Activated CD8-positive, alpha-beta memory T cell treated with anti-CD3 and anti-CD28 coated beads for 4 hours (primary cell): Measurements from ENCODE around the gene RAC2.
"Not testable (repeated sequence)": the region's sequence is repeated elsewhere in the genome, so short reads cannot be mapped to it uniquely, and the experiment has no call there.

Experiments used
- DNase-seq, 2 donors: peaks; one replicate each; pipeline ENCODE4 v3.0.0-alpha.2; 2020; ENCODE audit warnings: low read depth in 2 of 2

Gene RAC2

DNA sequence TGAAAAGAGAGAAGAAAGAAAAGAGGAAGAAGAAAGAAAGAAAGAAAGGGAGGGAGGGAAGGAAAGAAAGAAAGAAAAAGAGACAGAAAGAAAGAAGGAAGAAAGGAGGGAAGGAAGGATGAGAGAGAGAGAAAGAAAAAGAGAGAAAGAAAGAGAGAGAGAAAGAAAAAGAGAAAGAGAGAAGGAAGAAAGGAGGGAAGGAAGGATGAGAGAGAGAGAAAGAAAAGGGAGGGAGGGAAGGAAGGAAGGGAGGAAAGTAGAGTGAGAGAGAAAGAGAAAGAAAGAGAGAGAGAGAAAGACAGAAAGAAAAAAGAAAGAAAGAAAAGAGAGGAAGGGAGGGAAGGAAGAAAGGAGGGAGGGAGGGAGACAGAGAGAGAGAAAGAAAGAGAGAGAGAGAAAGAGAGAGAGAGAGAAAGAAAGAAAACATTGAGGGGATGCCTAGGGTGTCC, 11.5 kb upstream of the RAC2 start:
- DNase-seq = no peak

DNA sequence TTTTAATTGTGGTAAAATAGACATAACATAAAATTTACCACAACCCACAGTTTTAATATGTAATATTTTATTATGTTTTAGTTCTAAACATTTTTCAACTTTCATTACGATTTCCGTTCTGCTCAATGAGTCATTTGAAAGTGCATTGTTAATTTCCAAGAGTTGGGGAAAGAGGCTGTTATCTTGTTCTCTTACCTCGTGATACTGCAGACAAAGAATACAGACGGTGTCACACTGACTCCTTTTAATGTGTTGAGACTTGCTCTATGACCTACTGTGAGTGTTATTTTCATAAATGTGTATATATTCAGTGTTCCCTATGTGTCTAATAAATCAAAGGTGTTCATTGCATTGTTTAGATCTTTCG, 10.8 kb upstream of the RAC2 start:
- no peak for DNase-seq

DNA sequence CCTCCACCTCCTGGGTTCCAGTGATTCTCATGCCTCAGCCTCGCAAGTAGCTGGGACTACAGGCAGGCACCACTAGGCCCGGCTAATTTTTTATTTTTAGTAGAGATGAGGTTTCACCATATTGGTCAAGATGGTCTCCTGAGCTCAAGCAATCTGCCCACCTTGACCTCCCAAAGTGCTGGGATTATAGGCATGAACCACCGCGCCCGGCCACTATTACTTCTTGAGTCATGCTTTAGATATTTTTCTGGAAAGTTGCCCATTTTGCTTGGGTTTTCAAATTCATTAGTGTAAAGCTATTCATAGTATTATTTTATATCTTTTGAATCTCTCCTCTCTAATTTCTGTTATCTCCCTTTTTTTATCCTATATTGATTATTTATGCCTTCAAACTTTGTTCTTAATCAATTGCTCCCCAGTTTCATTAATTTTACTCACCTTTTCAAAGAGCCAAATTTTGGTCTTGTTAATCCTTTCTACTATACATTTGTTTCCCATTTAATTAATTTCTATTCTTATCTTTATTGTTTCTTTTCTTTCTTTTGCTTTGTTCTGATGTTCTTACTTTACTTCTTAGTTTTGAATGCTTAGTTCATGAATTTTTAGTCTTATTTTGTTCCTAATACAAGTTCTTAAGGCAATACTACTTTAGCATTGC, 10.3 kb upstream of the RAC2 start:
- no peak for DNase-seq

DNA sequence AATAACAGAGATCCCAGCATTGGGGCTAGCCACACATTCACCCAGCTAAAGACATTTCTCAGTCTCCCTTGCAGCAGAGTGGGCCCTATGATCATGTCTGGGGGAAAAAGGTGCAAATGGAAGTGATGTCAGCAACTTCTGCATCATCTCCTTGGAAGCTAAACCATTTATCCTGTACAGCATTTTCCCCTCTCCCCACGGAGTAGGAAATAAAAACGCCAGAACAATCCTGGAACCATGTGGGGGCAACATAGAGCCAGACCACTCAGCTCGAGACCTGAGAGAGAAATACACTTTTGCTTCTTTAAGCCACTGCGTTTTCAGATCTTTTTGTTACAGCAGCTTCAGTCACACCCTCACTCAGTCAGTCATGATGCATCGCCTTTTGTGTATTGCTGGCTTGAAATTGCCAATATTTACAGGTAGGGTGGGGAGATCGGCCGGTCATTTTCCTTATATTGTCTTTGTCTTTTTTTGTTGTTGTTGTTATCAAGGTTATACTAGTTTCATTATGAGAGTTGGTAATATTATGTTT, 9.1 kb upstream of the RAC2 start:
- no peak for DNase-seq

DNA sequence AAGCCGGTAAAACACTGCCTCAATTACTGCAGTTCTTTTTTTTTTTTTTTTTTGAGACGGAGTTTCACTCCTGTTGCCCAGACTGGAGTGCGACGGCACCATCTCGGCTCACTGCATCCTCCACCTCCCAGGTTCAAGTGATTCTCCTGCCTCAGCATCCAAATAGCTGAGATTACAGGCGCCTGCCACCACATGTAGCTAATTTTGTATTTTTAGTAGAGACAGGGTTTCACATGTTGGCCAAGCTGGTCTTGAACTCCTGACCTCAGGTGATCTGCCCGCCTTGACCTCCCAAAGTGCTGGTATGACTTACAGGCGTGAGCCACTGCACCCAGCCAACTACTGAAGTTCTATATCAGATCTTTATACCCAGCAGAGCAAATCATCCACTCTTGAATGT, 7.8 kb upstream of the RAC2 start:
- DNase-seq = not testable (repeated sequence)

DNA sequence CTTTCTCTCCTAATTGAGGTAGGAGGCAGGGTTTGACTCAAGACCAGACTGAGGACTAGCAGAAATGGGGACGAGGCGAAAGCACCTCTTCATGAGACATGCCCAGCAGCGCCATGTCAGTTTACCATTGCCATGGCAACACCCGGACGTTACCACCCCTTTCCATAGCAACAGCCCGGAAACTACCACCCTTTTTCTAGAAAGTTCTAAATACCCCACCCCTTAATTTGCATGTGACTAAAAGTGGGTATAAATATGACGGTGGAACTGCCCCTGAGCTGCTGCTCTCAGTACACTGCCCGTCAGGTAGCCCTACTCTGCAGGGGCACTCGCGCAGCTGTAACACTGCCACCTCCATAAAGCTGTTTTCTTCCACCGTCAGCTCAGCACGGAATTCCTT, 5.9 kb upstream of the RAC2 start:
- DNase-seq = no peak

DNA sequence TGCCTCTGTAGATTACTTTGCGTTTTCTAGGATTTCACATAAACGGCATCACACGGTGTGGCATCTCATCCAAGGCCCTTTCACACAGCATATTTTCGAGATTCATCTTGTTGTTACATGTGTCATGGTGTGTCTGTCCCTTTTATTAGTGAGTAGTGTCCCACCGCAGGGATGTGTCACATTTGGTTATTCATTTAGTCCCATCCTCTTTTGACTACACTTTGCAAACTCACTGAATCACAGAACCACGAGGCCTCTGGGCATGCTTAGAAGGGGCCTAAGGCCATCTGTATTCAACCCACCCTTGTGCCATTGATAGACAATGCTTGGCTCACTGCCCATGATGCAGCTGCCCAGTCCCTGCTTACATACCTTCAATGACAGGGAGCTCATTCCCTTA, 4.2 kb upstream of the RAC2 start:
- no peak for DNase-seq

DNA sequence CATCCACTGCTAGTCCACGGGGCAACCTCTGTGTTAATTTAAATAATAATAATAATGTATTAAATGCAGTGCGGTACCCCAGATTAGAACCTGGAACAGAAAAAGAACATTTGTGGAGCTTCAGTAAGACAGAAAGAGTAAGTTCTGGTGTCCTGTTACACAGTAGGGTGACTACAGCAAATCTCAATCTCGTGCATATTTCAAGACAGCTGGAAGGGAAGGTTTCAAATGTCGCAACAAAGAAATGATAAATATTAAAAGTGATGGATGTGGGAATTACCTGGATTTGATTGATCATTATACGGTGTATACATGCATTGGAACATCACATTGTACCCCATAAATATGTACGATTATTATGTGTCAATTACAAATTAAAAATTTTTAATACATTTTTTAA, 1.7 kb upstream of the RAC2 start:
- DNase-seq = no peak

DNA sequence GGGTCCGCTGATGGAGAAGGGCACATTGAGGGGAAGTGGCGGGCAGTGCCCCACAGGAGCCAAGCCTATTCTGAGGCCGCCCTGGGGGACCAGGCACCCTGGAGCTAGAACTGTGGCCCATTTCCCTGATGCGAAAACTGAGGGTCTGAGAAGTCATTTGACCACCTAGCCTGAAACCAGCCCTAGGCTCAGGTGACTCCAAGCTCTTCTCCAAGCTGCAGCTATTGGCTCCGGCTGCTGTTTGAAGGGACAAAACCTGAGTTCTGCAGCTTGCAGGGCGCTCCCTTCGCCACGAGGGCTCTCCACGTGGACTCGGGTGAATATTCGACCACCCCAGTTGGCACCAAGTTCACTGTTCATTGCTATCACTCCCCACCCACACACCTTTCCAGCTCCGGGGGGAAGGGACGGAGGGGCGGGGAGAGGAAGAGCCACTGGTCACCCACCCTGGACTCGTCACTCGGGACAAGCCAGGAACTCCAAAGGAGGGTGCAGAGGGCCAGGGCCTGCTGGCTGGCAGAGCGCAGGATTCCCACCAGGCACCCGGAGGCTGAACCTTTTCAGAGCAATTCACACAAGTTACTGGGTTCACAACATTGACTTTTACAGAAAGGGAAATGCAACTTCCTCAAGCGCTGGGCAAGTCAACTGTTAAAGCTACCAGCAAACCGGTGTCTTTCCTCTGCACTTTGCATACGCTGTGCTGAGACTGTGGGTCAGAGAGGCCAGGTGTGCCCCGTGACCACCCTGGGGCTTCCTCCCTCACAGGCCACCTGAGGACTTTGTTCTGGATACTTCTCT, 1.1 kb upstream of the RAC2 start:
- DNase-seq = no peak

DNA sequence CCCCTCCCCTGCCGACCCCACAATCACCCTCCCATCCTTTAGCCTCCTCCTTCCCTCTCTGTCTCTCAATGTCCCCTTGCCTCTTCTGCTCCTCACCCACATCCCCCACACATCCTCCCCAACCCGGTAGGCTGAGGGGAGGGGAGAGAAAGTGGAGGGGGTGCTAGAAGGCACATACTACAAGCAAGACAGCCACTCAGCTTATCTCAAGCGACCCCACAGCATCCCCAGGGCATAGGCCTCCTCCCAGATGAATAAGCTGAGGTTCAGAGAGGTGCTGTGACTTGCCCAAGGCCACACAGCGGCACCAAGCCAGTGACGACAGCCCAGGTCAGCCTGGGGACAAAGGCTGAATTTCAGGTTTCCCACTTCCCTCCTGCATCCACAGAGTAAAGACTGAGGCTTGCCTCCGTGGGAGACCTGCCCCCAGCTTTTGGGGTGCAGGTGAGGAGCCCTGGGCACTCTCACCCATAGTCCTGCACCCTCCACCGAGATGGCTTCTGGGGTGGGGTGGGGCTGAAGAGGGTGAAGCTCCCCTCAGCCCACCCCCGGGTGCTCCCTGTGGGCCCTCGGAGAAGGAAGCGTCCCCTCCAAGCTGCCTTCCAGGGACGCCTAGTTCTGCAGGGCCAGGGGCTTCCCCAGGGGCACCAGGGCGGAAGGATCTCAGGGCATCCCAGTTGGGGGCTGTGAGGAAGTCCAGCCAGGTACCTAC, 511 bp downstream of the RAC2 start:
- no peak for DNase-seq

DNA sequence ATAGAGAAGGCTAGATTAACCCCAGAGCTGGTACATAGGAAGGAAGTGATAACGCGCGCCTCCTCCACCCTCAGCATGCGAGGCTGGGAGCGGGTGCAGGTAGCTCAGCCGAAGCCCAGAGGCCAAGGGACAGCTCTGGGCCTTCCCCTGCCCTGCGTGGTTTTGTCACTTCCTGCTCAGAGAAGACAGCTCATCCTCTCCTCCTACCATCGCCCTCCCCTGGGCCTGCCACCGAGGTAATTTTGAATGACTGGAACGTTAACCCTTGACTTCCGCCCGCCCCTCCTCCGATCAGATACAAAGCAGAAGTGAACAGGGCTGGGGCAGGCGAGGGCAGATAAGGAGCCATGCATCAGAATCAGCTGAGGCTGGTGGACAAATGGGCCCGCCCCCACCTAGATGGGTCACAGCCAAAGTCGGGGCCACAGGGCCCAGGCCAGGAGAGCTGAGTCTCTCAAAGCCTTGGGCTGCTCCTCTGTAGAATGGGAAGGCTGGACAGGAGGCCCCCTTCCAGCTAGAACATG, 1.6 kb downstream of the RAC2 start:
- DNase-seq = peak; percentile 81 to 92

DNA sequence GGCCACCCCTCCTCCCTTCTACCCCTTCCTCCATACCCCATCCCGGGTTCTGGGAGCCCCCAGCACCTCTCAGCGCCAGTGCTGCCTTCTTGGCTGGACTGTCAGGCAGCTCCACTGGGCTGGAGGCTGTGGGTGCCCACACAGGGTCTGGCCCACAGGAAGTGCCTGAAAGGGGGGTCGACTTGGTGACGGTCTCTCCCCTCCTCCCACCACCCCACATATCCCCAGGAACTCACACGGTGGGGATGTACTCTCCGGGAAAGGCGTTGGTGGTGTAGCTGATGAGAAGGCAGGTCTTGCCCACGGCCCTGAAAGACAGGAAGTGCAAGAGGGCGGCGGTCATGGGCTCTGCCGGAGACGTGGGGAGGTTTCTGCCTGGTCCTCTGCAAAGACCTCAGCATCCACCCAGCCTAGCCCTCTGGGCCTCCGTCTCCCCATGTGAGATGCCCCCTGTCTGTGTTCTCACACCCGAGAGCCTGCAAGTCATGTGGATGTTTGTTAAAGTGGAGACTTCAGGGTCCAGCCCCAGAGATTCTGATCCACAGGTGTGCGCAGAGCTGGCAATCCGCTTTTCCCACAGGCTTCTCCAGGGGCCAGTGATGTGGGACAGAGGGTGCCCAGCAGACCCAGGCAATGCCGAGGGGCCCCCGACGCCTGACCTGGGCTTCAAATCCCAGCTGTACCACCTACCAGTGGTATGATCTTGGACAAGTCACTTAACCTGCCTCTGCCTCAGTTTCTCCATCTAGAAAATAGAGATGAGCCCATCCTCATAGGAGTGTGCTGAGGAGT, 2.5 kb downstream of the RAC2 start:
- no peak for DNase-seq

DNA sequence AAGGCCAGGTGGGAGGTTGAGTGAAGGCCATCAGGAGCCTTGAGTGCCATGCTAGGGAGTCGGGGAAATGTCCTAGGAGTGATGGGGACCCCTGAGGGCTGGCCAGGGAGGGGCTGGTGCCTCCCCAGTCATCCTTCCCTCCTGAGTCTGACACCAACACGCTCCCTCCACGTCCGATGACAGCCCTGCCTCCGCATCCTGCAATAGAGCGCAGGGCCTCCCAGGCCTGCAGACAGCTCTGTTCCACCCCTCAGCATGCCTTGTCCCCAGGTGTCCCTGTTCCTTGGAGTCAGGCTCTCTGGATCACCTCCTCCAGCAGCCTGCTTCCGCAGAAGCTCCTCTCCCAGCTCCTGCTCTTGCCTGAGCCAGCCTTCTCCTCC, 3.1 kb downstream of the RAC2 start:
- no peak for DNase-seq

DNA sequence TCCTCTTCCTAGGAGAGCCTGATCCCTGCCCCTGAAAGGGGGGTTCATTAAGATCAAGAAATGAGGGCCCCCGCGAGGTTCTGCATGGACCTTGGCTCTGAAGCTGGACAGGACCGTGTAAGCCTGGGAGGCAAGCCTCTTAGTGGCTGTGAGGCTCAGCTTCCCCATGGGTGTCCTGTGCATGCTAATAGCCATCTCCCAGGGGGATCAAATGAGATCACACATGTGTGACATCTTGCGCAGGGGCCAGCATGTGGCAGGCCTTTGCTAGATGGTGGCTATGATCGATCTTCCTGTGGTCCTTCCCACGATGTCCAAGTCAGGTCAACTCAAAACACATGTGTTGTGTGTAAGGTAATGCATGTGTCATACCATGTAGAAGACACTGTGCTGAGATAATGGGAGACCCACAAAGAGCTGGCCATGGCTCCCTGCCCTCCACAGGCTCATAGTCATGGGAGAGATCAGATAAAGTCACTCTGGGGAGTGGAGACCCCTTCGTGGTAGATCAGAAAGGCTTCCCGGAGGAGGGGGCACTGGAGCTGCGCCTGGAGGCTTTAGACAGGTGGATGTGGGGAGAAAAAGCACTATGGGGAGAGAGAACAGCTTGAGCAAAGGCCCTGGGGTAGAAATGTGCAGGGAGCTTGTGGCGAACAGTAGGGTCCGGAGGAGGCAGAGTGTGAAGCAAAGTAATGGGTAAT, 3.7 kb downstream of the RAC2 start:
- DNase-seq = no peak

DNA sequence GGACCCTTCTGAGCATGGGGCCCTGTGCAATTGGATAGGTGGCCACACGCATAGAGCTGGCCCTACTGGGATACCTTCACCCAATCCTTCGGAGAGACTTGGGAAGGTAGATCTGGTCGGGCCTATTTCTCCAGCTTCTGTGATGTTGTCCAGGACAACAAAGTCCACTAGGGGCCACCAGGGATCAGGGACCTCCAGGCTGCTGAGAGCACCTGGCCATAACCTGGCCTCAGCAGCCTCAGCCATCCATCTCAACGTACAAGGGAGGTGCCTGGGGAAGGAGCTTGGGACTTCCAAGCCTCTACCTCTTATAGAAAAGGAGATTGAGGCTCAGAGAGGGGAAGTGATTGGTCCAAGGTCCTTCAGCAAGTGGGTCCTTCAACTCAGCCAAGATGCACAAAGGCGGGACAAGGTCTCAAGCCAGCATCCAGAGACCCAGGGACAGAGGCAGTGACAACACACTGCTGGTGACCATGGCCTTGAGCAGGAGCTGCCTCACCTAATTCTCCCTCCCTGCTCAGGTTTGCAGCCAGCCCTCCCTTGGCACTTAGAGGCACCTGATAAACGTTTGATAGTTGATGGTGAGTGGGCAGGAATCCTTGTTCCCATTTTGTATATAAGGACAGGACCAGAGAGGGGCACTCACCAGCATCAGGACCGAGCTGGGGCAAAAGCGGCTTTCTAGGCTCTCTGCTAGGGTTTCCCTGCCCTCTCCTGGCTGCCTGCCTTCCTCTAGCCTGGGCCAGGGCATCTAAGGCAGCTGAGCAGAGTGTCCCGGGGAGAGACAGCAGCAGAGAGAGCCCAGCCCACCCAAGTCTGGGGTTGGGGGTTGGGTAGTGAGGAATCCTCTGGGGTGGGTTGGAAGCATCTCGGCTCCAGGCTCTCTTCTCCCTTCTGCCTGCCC, 4.5 kb downstream of the RAC2 start:
- DNase-seq = no peak

DNA sequence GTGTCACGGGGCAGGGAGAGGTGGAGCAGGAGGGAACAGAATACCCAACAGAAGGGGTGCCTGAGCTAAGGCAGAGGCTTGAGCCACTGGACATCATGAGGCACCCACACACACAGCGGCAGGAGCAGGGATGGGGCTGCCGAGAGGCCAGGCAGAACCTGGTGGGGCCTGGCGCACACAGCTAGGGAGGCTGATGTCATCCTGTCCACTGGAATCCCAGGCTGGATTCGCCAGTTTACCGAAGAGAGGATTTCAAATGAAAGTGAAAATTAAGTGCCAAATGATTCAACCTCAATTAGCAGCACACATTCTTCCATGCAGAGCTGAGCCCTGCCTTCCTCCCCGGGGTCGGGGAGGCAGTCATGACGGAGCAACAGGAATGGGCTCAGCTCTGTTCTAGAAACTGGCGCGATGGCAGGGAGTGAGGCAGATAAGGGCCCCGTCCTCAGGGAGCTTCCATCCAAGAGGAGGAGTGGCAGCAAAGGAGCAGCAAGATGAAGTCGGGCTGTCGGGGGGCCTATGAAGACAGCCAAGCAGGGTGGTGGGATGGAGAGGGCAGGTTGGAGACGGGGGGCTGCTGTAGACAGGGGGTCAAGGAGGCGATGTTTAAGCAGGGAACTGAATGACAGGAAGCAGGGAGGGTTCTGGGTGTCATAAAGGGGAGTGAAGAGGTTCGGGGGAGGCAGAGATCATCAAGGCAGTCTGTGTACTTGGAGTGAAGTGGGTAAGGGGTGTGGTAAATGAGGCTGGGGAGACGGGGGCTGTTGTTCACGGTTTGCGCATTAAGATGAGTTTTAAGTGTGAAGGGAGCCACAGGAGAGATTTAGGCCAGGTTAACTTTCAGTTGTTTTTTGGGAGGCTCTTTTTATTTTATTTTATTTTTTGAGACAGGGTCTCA, 6.4 kb downstream of the RAC2 start:
- DNase-seq = no peak

DNA sequence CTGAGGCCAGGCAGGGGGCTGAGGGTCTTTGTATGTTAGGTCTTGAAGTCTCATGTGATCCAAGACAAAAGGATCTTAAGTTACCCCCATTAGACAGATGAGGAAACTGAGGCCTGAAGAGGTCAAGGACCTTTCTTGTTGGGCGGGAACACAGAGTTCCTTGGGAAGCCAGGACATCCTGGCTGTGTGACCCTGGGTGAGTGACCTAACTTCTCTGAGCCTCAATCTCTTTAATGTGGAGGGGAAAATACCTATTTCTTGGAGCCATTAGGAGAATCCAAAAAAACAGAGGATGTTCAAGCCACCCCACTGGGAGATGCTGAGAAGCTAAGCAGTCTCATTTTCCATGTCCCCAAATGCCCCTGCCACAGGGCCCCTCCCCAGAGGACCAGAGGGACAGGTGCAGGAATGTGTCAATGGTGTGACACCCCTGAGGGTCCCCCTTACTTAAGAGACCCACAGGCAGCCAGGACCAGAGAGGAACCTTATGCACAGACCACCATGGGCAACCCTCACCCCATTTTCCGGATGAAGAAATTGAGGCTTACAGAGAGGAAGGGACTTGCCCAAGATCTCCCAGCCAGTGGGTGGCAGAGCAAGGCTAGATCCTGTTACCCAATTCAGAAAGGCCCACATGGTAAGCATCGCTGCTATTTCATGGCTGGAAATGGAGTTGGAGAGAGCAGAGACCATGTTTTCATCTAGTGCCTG, 8.0 kb downstream of the RAC2 start:
- DNase-seq = no peak
